Vagina (tissue), 2 donors: ENCODE data around the gene RTL9.

Experiments used
- POLR2A ChIP-seq, 2 donors: fragments of 450-650 bp; IDR thresholded peaks; one replicate each; pipeline ENCODE4 v1.6.1; 2017; ENCODE audit warnings: antibody characterized with exemption in 2 of 2, mild to moderate bottlenecking in 2 of 2, moderate library complexity in 2 of 2
- POLR2AphosphoS5 ChIP-seq, 2 donors: sonication (generic); formaldehyde crosslinking; IDR thresholded peaks; one replicate each; pipeline ENCODE4 v1.9.0; 2017; ENCODE audit warnings: antibody characterized with exemption in 2 of 2, mild to moderate bottlenecking in 2 of 2, low read depth in 1 of 2; ENCODE audit not compliant: insufficient read depth in 1 of 2
- TF ChIP-seq, protein P1 (sequence below), 3 experiments: fragments of 450-650 bp in 2 of 3; fragments of 200-600 bp in 1 of 3; sonication (generic) in 1 of 3; IDR thresholded peaks; one replicate each; pipeline ENCODE4 v1.5.1; 2017 to 2019; ENCODE audit warnings: antibody characterized with exemption in 3 of 3, mild to moderate bottlenecking in 2 of 3, moderate library complexity in 2 of 3

DNA sequence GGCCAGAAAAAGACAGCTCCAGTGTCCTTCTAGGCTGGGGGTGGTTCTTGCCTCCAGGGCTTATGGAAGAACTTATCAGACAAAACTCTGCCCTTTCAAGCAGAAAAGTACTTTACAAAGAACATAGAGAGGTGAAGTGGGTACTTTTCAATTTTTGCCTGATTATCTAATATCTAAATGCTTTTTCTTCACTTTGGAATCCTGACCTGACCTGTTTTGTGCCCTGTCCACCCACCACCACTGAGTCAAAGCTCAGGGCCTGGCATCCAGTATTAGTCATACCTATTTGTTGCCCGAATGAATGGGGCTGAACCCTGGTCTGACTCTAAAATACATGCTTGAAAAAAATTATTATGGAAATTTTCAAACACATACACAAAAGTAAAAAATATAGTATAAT is 37.2 kb downstream of the RTL9 start:
- TF ChIP-seq, protein P1, sequence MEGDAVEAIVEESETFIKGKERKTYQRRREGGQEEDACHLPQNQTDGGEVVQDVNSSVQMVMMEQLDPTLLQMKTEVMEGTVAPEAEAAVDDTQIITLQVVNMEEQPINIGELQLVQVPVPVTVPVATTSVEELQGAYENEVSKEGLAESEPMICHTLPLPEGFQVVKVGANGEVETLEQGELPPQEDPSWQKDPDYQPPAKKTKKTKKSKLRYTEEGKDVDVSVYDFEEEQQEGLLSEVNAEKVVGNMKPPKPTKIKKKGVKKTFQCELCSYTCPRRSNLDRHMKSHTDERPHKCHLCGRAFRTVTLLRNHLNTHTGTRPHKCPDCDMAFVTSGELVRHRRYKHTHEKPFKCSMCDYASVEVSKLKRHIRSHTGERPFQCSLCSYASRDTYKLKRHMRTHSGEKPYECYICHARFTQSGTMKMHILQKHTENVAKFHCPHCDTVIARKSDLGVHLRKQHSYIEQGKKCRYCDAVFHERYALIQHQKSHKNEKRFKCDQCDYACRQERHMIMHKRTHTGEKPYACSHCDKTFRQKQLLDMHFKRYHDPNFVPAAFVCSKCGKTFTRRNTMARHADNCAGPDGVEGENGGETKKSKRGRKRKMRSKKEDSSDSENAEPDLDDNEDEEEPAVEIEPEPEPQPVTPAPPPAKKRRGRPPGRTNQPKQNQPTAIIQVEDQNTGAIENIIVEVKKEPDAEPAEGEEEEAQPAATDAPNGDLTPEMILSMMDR (IDR thresholded peaks at IDR 0.05), result no peak
- TF ChIP-seq POLR2A (IDR thresholded peaks at IDR 0.05), result no peak
- no peak for TF ChIP-seq POLR2AphosphoS5 (IDR thresholded peaks at IDR 0.05; ENCODE audit: insufficient read depth in 1 of 2, low read depth in 1 of 2)
